Mucosa of descending colon (tissue), 3 donors: Measurements from ENCODE around the gene PCSK4. TPM values are rescaled to one million over a fixed set of nuclear protein-coding genes. Genes with fewer than 3 reads are reported as not detected.

Source experiments
- ATAC-seq: fragments of 200-7000 bp; cut with Tn5 transposase; one replicate; pipeline ENCODE4 v1.9.1; 2020; ENCODE audit warnings: mild to moderate bottlenecking, moderate library complexity
- DNase-seq, 3 donors: peaks; one replicate each; pipeline ENCODE4 v3.0.0-alpha.2; 2020
- H3K36me3 ChIP-seq: fragments of 200-600 bp; one replicate; pipeline ENCODE4 v1.8.0; 2021; ENCODE audit warnings: low read depth, mild to moderate bottlenecking
- H3K4me1 ChIP-seq: fragments of 200-600 bp; one replicate; pipeline ENCODE4 v1.8.0; 2021; ENCODE audit warnings: low read depth, mild to moderate bottlenecking
- H3K4me3 ChIP-seq: fragments of 200-600 bp; one replicate; pipeline ENCODE4 v1.8.0; 2021; ENCODE audit warnings: mild to moderate bottlenecking
- H3K9me3 ChIP-seq: fragments of 200-600 bp; one replicate; pipeline ENCODE4 v1.8.0; 2021; ENCODE audit warnings: mild to moderate bottlenecking
- CTCF ChIP-seq: fragments of 200-600 bp; IDR thresholded peaks from one replicate; pipeline ENCODE4 v1.8.0; 2022; ENCODE audit warnings: antibody characterized with exemption, mild to moderate bottlenecking
- intact Hi-C, 2 donors: fragments of 100-400 bp; cut with DNase I in 1 of 2; cut with micrococcal nuclease in 1 of 2; formaldehyde crosslinking; loops; one replicate each; pipeline versions ENCODE4 v1.11.0 to v1.11.1; 2022; cut with DNase I, micrococcal nuclease
- total RNA-seq, 3 donors: library from RNA; stranded (reverse); fragmentation: NEBNext Ultra II Directional in 2 of 3; extraction: Animal tissue kit (Norgen Biotek cat#: 25700) in 2 of 3; gene quantifications; one replicate each; pipeline versions ENCODE4 v1.2.1 to v1.2.4, GENCODE V29; 2021 to 2023
- donor health status: DM: no; HTN: no; CAD: no; lungs with moderate emphysema.
- donor health status: DM: no; HTN: no; CAD: no.
- donor health status: DM: no; HTN: yes; CAD: no.

Gene PCSK4
- total RNA-seq, 3 donors from 2014 or later, result 3.3 to 7.5 (median 4.9) TPM

GRCh38 chr19:1488282-1488601 lies 1.9 kb downstream of the PCSK4 start:
- intact Hi-C loops, result no loop called here
- Histone ChIP-seq H3K4me1 (peaks cover 10% of the 10 kb centered on the region), H3K36me3 (no peaks in the 10 kb centered on the region), H3K4me3 (no peak overlapping the region), H3K9me3 (no peaks in the 10 kb centered on the region)
- ATAC-seq, result no peak
- TF ChIP-seq CTCF, result no peak
- no peak for DNase-seq

DNA sequence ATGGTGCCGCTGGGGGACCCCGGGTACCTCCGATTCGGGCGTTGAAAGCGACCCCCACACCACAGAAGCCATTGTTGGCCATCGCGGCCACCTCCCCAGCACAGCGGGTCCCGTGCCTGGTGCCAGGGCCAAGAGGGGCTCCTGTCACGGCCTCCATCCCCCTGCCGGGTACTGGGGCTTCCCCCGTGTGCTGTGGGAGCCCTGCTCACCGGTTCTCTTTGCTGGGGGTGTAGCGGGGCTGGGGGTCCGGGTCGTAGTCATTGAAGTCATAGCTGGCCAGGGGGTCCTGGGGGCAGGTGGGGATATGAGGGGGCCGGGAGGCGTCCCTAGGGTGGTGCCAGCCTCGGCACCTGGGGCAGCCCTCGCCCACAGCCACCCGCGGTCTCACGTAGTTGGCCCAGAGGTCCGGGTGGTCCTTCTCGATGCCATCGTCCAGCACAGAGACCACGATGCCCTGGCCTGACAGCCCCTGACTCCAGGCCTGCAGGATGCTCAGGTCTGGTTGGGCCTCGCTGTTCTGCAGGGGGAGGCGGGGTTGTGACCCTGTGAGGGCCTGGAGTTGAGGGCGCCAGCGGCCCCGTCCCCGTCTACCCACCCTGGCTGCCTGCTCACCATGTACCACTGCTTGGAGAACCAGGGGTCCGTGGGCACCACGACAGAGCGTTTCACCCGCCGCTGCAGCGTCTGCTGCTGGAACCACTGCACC lies 2.4 kb downstream of the PCSK4 start:
- no peak overlapping the region for H3K4me3 ChIP-seq
- no peak for TF ChIP-seq CTCF
- H3K4me1 ChIP-seq, result peaks cover 10% of the 10 kb centered on the region
- no peaks in the 10 kb centered on the region for H3K36me3 ChIP-seq
- DNase-seq, result peak in 2 of 3 donors; percentile 34 to 53
- no peaks in the 10 kb centered on the region for H3K9me3 ChIP-seq
- ATAC-seq, result no peak
- intact Hi-C loops, result no loop called here

DNA sequence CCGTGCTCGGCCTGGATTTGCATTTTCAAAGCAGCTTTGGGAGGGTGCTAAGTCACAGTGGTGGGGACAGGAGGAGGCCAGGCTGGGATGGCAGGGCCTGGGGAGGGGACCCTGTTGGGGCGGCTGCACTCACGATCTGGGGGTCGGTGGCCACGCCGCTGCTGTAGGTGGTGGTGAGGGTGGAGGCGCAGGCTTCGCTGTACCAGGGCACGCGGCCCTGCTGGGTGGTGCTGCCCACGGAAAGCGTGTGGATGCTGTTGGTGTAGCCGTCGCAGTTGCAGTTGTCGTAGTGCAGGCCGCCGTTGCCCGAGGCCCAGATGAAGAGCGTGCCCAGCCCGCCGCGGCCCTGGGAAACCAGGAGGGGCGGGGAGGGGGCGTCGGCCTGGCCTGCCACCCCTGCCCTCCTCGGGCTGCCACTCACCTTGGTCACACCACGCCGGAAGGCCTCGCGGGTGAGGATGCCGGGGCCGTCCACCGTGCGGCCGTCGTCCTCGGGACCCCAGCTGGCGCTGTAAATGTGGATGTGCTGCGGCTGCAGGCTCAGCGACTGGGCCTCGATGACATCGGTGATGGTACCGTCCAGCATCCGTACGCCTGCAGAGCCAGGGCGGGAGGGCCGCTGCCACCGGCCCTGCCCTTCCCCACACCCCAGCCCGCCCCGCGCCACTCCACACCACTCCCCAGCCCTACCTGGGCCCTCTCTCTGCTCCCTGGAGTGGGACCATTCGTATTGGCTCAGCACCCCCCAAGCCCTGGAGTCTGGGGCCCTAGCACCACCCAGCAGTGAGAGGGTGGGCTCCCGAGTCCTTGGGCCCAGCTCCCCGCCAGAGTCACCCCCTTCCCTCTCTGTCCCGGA lies 3.2 kb downstream of the PCSK4 start:
- intact Hi-C loops, result no loop called here
- peak in 1 of 3 donors; percentile 54 for DNase-seq
- Histone ChIP-seq H3K4me3 (no peak overlapping the region), H3K36me3 (no peaks in the 10 kb centered on the region), H3K4me1 (peaks cover 10% of the 10 kb centered on the region), H3K9me3 (no peaks in the 10 kb centered on the region)
- no peak for TF ChIP-seq CTCF
- no peak for ATAC-seq

DNA sequence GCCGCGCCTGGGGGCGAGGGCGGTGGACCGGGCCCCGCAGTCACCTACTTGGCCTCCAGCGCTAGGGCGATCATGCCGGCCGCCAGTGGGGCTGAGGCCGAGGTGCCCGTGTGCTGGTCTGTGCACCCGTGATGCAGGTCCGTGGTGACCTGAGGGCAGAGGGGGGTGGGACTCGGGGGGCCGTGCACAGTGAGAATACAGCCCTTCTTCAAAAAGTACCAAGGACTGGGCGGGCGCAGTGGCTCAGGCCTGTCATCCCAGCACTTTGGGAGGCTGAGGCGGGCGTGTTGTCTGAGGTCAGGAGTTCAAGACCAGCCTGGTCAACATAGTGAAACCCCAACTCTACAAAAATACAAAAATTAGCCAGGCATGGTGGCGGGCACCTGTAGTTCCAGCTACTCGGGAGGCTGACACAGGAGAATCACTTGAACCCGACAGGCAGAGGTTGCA lies 6.1 kb downstream of the PCSK4 start:
- Histone ChIP-seq H3K4me1 (no peaks in the 10 kb centered on the region), H3K36me3 (no peaks in the 10 kb centered on the region), H3K4me3 (no peak overlapping the region), H3K9me3 (no peaks in the 10 kb centered on the region)
- no peak for TF ChIP-seq CTCF
- intact Hi-C loops, result no loop called here
- peak in 1 of 3 donors; percentile 21 for DNase-seq
- no peak for ATAC-seq

- ATAC-seq (no peak), DNase-seq (peak in 2 of 3 donors; percentile 32 to 51)
- intact Hi-C loops, result no loop called here
- H3K4me3 ChIP-seq, result no peak overlapping the region
- TF ChIP-seq CTCF, result no peak
- H3K36me3 ChIP-seq, result no peaks in the 10 kb centered on the region
- H3K9me3 ChIP-seq, result no peaks in the 10 kb centered on the region
- peaks cover 3% of the 10 kb centered on the region for H3K4me1 ChIP-seq
Measured at GRCh38 chr19:1483131-1483978, 6.8 kb downstream of the PCSK4 start.
